Endodermal cell (in vitro differentiated cells): Measurements from ENCODE around the gene TFCP2L1. TPM values are rescaled to one million over a fixed set of nuclear protein-coding genes. Genes with fewer than 3 reads are reported as not detected.

Source experiments
- DNase-seq: peaks from one replicate; pipeline ENCODE4 v3.0.0-alpha.2; 2017
- H3K27ac ChIP-seq: 2 replicates; pipeline ENCODE4 v1.5.1; 2013; ENCODE audit warnings: mild to moderate bottlenecking, low read depth, low read length, moderate library complexity
- H3K27me3 ChIP-seq: 2 replicates; pipeline ENCODE4 v1.6.1; 2013; ENCODE audit warnings: mild to moderate bottlenecking, low read length, moderate library complexity; ENCODE audit not compliant: insufficient read depth, control insufficient read depth, poor library complexity, severe bottlenecking
- H3K36me3 ChIP-seq: 2 replicates; pipeline ENCODE4 v1.7.0; 2013; ENCODE audit warnings: mild to moderate bottlenecking, low read length, moderate library complexity; ENCODE audit not compliant: control insufficient read depth, insufficient read depth
- H3K4me1 ChIP-seq: one replicate; pipeline ENCODE4 v1.7.0; 2013; ENCODE audit warnings: low read length; ENCODE audit not compliant: control insufficient read depth, insufficient read depth
- H3K4me3 ChIP-seq: 2 replicates; pipeline ENCODE4 v1.5.1; 2013; ENCODE audit warnings: mild to moderate bottlenecking, low read length, moderate library complexity
- H3K9ac ChIP-seq: 2 replicates; pipeline ENCODE4 v1.6.1; 2013; ENCODE audit warnings: mild to moderate bottlenecking, low read length, moderate library complexity; ENCODE audit not compliant: poor library complexity, severe bottlenecking; ENCODE audit errors: extremely low read depth
- H3K9me3 ChIP-seq: 2 replicates; pipeline ENCODE4 v1.6.1; 2013; ENCODE audit warnings: mild to moderate bottlenecking, low read length, moderate library complexity; ENCODE audit not compliant: control insufficient read depth
- H3K27ac Mint-ChIP-seq: 2 replicates; pipeline ENCODE4 v1.8.0; 2020; ENCODE audit warnings: mixed read lengths
- H3K27me3 Mint-ChIP-seq: 2 replicates; pipeline ENCODE4 v1.8.0; 2021; ENCODE audit warnings: mild to moderate bottlenecking, mixed read lengths; ENCODE audit not compliant: insufficient read depth
- H3K36me3 Mint-ChIP-seq: 2 replicates; pipeline ENCODE4 v1.8.0; 2020; ENCODE audit warnings: low read depth, mixed read lengths
- H3K4me1 Mint-ChIP-seq: 2 replicates; pipeline ENCODE4 v1.8.0; 2020; ENCODE audit warnings: mixed read lengths
- H3K4me3 Mint-ChIP-seq: 2 replicates; pipeline ENCODE4 v1.8.0; 2020; ENCODE audit warnings: mild to moderate bottlenecking, moderate library complexity, mixed read lengths
- H3K9me3 Mint-ChIP-seq: 2 replicates; pipeline ENCODE4 v1.8.0; 2020; ENCODE audit warnings: mild to moderate bottlenecking, mixed read lengths
- CTCF ChIP-seq: fragments of 200-600 bp; sonication (generic); conservative IDR thresholded peaks from 2 replicates; pipeline ENCODE4 v1.5.0; 2021; ENCODE audit warnings: antibody characterized with exemption, mild to moderate bottlenecking
- WGBS, 2 experiments: methylation state at CpG; one replicate each; pipeline versions ENCODE4 v1.1.5 to v1.1.7; 2013; ENCODE audit warnings: missing lambda C conversion rate in 2 of 2, mixed read lengths in 1 of 2; ENCODE audit not compliant: insufficient coverage in 1 of 2, insufficient read length in 1 of 2; 5-methylcytosine and 5-hydroxymethylcytosine counted together
- long read RNA-seq, 4 experiments: library from polyadenylated mRNA in 2 of 4; library from RNA in 1 of 4; library from capped mRNA in 1 of 4; stranded (forward) in 3 of 4; unstranded in 1 of 4; transcript quantifications; one replicate each; pipeline ENCODE4 v2.0.0, GENCODE V29; 2020 to 2021; ENCODE audit warnings: inconsistent platforms in 1 of 4
- polyA plus RNA-seq, 2 experiments: library from polyadenylated mRNA; stranded (reverse); fragments of 50-300 nt; gene quantifications; one replicate each; pipeline ENCODE4 v1.2.3, GENCODE V29; 2013
- total RNA-seq, 2 donors: library from RNA; stranded (reverse); fragmentation: NEBNext Ultra II Directional in 1 of 2; extraction: Animal tissue kit (Norgen Biotek cat#: 25700) in 1 of 2; gene quantifications; 2 replicates in 1 of 2; 3 replicates in 1 of 2; pipeline ENCODE4 v1.2.1, GENCODE V29; 2021

Gene TFCP2L1, protein sequence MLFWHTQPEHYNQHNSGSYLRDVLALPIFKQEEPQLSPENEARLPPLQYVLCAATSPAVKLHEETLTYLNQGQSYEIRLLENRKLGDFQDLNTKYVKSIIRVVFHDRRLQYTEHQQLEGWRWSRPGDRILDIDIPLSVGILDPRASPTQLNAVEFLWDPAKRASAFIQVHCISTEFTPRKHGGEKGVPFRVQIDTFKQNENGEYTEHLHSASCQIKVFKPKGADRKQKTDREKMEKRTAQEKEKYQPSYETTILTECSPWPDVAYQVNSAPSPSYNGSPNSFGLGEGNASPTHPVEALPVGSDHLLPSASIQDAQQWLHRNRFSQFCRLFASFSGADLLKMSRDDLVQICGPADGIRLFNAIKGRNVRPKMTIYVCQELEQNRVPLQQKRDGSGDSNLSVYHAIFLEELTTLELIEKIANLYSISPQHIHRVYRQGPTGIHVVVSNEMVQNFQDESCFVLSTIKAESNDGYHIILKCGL
- total RNA-seq = 1 to 10 TPM; 3.3 to 4.3 TPM
- 0.28 TPM for polyA plus RNA-seq (2013, experiment 1 of 2)
- polyA plus RNA-seq (2013, experiment 2 of 2) = 0.21 TPM
- long read RNA-seq, experiment 1, partial matches to known transcripts = 0 of 4 reads
- long read RNA-seq, experiment 1, other reads (novel, unspliced or antisense) = 4 of 4 reads
- long read RNA-seq, experiment 2, full-length matches to known transcripts = 3 of 5 reads
- long read RNA-seq, experiment 2, partial matches to known transcripts = 0 of 5 reads
- long read RNA-seq, experiment 2, other reads (novel, unspliced or antisense) = 2 of 5 reads
- long read RNA-seq, experiment 3, full-length matches to known transcripts = 8 of 9 reads
- long read RNA-seq, experiment 3, partial matches to known transcripts = 0 of 9 reads
- long read RNA-seq, experiment 3, other reads (novel, unspliced or antisense) = 1 of 9 reads
- long read RNA-seq, experiment 4 = 0 reads

- peak within 1 kb of the TSS; percentile 61 for H3K4me3 Mint-ChIP-seq
- H3K4me1 Mint-ChIP-seq = peaks cover 6% of the 10 kb centered on the region
- no peaks in the 10 kb centered on the region for H3K36me3 Mint-ChIP-seq
- H3K27me3 ChIP-seq = peaks cover 42% of the 10 kb centered on the region
- H3K4me1 ChIP-seq = no peaks in the 10 kb centered on the region
- peak within 1 kb of the TSS; percentile 25 for H3K9ac ChIP-seq
- no peak within 1 kb of the TSS for H3K27ac ChIP-seq
- no peaks in the 10 kb centered on the region for H3K36me3 ChIP-seq
- H3K4me3 ChIP-seq = peak within 1 kb of the TSS; percentile 73
- H3K27me3 Mint-ChIP-seq = peaks cover 38% of the 10 kb centered on the region
- peak; percentile 16 for TF ChIP-seq CTCF
- H3K27ac Mint-ChIP-seq = no peak within 1 kb of the TSS
- H3K9me3 Mint-ChIP-seq = no peaks in the 10 kb centered on the region
- no peaks in the 10 kb centered on the region for H3K9me3 ChIP-seq
- DNase-seq = peak; percentile 86
- WGBS, 2 experiments = 1 to 2% methylated on average over 42 to 119 of the region's 119 CpGs
Measured at GRCh38 chr2:121284463-121285449, at the start of gene TFCP2L1. TFCP2L1 (minus strand) TSS chr2:121285202; CDS start chr2:121285109, 93 bp downstream.

GRCh38 chr2:121333834-121334558, 49.0 kb upstream of the TFCP2L1 start:
- H3K36me3 ChIP-seq = peaks cover 10% of the 10 kb centered on the region
- H3K9me3 ChIP-seq = no peaks in the 10 kb centered on the region
- Mint-ChIP-seq H3K36me3 (peaks cover 7% of the 10 kb centered on the region), H3K9me3 (no peaks in the 10 kb centered on the region), H3K4me1 (peaks cover 11% of the 10 kb centered on the region), H3K27me3 (peaks cover 2% of the 10 kb centered on the region), H3K4me3 (no peak overlapping the region), H3K27ac (no peak overlapping the region)
- H3K4me1 ChIP-seq = no peaks in the 10 kb centered on the region
- no peaks in the 10 kb centered on the region for H3K27me3 ChIP-seq
- WGBS, 2 experiments = 90 to 93% methylated on average over 9 to 12 of the region's 12 CpGs
- DNase-seq = peak; percentile 44
- H3K27ac ChIP-seq = no peak overlapping the region
- no peak overlapping the region for H3K9ac ChIP-seq
- TF ChIP-seq CTCF = no peak
- H3K4me3 ChIP-seq = no peak overlapping the region
